ENCODE data around the gene AIFM1.

AIFM1 gene

GRCh38 chrX:130155564-130155963 lies 10.1 kb downstream of the AIFM1 start:
- H3K79me1 ChIP-seq (ENCODE audit: low read length) = no peaks in the 10 kb centered on the region
- no peak for DNase-seq
- no peaks in the 10 kb centered on the region for H3K79me2 ChIP-seq (ENCODE audit: control insufficient read depth, insufficient read depth, low read length, poor library complexity)
- H3K18ac ChIP-seq (ENCODE audit: low read length) = no peak overlapping the region
- H3K27me3 ChIP-seq (ENCODE audit: insufficient read depth, low read length) = no peaks in the 10 kb centered on the region
- no peak overlapping the region for H3K23ac ChIP-seq (ENCODE audit: low read length)
- no peak overlapping the region for H4K8ac ChIP-seq (ENCODE audit: low read depth, low read length)
- H3K4ac ChIP-seq (ENCODE audit: low read depth, low read length) = no peak overlapping the region
- no peak overlapping the region for H2AK5ac ChIP-seq (ENCODE audit: low read length)
- H3K27ac ChIP-seq (ENCODE audit: low read depth, low read length) = no peak overlapping the region
- no peak overlapping the region for H3K9ac ChIP-seq (ENCODE audit: low read length)
- H3K9me3 ChIP-seq (ENCODE audit: insufficient read depth, low read depth, low read length) = no peaks in the 10 kb centered on the region
- H2BK12ac ChIP-seq (ENCODE audit: low read length) = no peak overlapping the region
- no peak overlapping the region for H4K12ac ChIP-seq (ENCODE audit: low read depth, low read length)
- H4K91ac ChIP-seq (ENCODE audit: low read depth, low read length) = no peak overlapping the region
- no peak overlapping the region for H3K4me2 ChIP-seq (ENCODE audit: low read length)
- H3K14ac ChIP-seq (ENCODE audit: low read length) = no peak overlapping the region
- no peak overlapping the region for H3K4me3 ChIP-seq (ENCODE audit: low read depth, low read length)
- no peak overlapping the region for H2AFZ ChIP-seq (ENCODE audit: insufficient read depth, low read length, poor library complexity)
- no CpG with 5 or more reads among the region's 2 CpGs for WGBS (ENCODE audit: extremely low coverage, insufficient coverage, insufficient read length)
- H3K4me1 ChIP-seq (ENCODE audit: control insufficient read depth in 1 of 2, insufficient read depth in 2 of 2, low read length in 2 of 2) = no peaks in the 10 kb centered on the region
- no peak overlapping the region for H2BK120ac ChIP-seq (ENCODE audit: insufficient read depth, low read length, poor library complexity)
- no peaks in the 10 kb centered on the region for H3K36me3 ChIP-seq (ENCODE audit: control insufficient read depth in 1 of 2, insufficient read depth in 2 of 2, low read length in 2 of 2)
- no peak overlapping the region for H2BK5ac ChIP-seq (ENCODE audit: low read depth, low read length, poor library complexity)

GRCh38 chrX:130147631-130148030 lies 18.0 kb downstream of the AIFM1 start:
- Histone ChIP-seq H3K4me3 (ENCODE audit: low read depth, low read length) (no peak overlapping the region), H3K79me1 (ENCODE audit: low read length) (no peaks in the 10 kb centered on the region), H3K4me1 (ENCODE audit: control insufficient read depth in 1 of 2, insufficient read depth in 2 of 2, low read length in 2 of 2) (no peaks in the 10 kb centered on the region), H2AK5ac (ENCODE audit: low read length) (no peak overlapping the region), H3K36me3 (ENCODE audit: control insufficient read depth in 1 of 2, insufficient read depth in 2 of 2, low read length in 2 of 2) (peaks cover 2 to 17% of the 10 kb centered on the region in 2 experiments), H3K18ac (ENCODE audit: low read length) (no peak overlapping the region), H2BK5ac (ENCODE audit: low read depth, low read length, poor library complexity) (no peak overlapping the region), H4K8ac (ENCODE audit: low read depth, low read length) (no peak overlapping the region), H3K14ac (ENCODE audit: low read length) (no peak overlapping the region), H3K9me3 (ENCODE audit: insufficient read depth, low read depth, low read length) (no peaks in the 10 kb centered on the region), H4K91ac (ENCODE audit: low read depth, low read length) (no peak overlapping the region), H3K79me2 (ENCODE audit: control insufficient read depth, insufficient read depth, low read length, poor library complexity) (no peaks in the 10 kb centered on the region), H3K4ac (ENCODE audit: low read depth, low read length) (no peak overlapping the region), H2BK120ac (ENCODE audit: insufficient read depth, low read length, poor library complexity) (no peak overlapping the region), H3K23ac (ENCODE audit: low read length) (no peak overlapping the region), H3K27me3 (ENCODE audit: insufficient read depth, low read length) (no peaks in the 10 kb centered on the region), H2AFZ (ENCODE audit: insufficient read depth, low read length, poor library complexity) (no peak overlapping the region), H2BK12ac (ENCODE audit: low read length) (no peak overlapping the region), H3K27ac (ENCODE audit: low read depth, low read length) (no peak overlapping the region), H3K4me2 (ENCODE audit: low read length) (no peak overlapping the region), H3K9ac (ENCODE audit: low read length) (no peak overlapping the region), H4K12ac (ENCODE audit: low read depth, low read length) (no peak overlapping the region)
- DNase-seq = no peak
- WGBS (ENCODE audit: extremely low coverage, insufficient coverage, insufficient read length) = no CpG with 5 or more reads among the region's 5 CpGs

- H3K27me3 ChIP-seq (ENCODE audit: insufficient read depth, low read length) = no peaks in the 10 kb centered on the region
- no peak overlapping the region for H3K27ac ChIP-seq (ENCODE audit: low read depth, low read length)
- H2AFZ ChIP-seq (ENCODE audit: insufficient read depth, low read length, poor library complexity) = no peak overlapping the region
- no peak overlapping the region for H2AK5ac ChIP-seq (ENCODE audit: low read length)
- H4K12ac ChIP-seq (ENCODE audit: low read depth, low read length) = no peak overlapping the region
- H3K36me3 ChIP-seq (ENCODE audit: control insufficient read depth in 1 of 2, insufficient read depth in 2 of 2, low read length in 2 of 2) = peaks cover 2 to 21% of the 10 kb centered on the region in 2 experiments
- no peak overlapping the region for H4K8ac ChIP-seq (ENCODE audit: low read depth, low read length)
- no peak overlapping the region for H3K23ac ChIP-seq (ENCODE audit: low read length)
- no peak overlapping the region for H3K4me2 ChIP-seq (ENCODE audit: low read length)
- H2BK5ac ChIP-seq (ENCODE audit: low read depth, low read length, poor library complexity) = no peak overlapping the region
- no peak overlapping the region for H3K4ac ChIP-seq (ENCODE audit: low read depth, low read length)
- no peak overlapping the region for H3K14ac ChIP-seq (ENCODE audit: low read length)
- H3K9ac ChIP-seq (ENCODE audit: low read length) = no peak overlapping the region
- DNase-seq = no peak
- no CpG with 5 or more reads among the region's 4 CpGs for WGBS (ENCODE audit: extremely low coverage, insufficient coverage, insufficient read length)
- no peaks in the 10 kb centered on the region for H3K4me1 ChIP-seq (ENCODE audit: control insufficient read depth in 1 of 2, insufficient read depth in 2 of 2, low read length in 2 of 2)
- no peak overlapping the region for H3K18ac ChIP-seq (ENCODE audit: low read length)
- H4K91ac ChIP-seq (ENCODE audit: low read depth, low read length) = no peak overlapping the region
- no peaks in the 10 kb centered on the region for H3K9me3 ChIP-seq (ENCODE audit: insufficient read depth, low read depth, low read length)
- no peaks in the 10 kb centered on the region for H3K79me2 ChIP-seq (ENCODE audit: control insufficient read depth, insufficient read depth, low read length, poor library complexity)
- no peak overlapping the region for H2BK12ac ChIP-seq (ENCODE audit: low read length)
- H2BK120ac ChIP-seq (ENCODE audit: insufficient read depth, low read length, poor library complexity) = no peak overlapping the region
- H3K79me1 ChIP-seq (ENCODE audit: low read length) = no peaks in the 10 kb centered on the region
- H3K4me3 ChIP-seq (ENCODE audit: low read depth, low read length) = no peak overlapping the region
Measured at GRCh38 chrX:130145123-130145522, 20.5 kb downstream of the AIFM1 start.

- no CpG with 5 or more reads among the region's 3 CpGs for WGBS (ENCODE audit: extremely low coverage, insufficient coverage, insufficient read length)
- peaks cover 2 to 25% of the 10 kb centered on the region in 2 experiments for H3K36me3 ChIP-seq (ENCODE audit: control insufficient read depth in 1 of 2, insufficient read depth in 2 of 2, low read length in 2 of 2)
- no peak overlapping the region for H3K18ac ChIP-seq (ENCODE audit: low read length)
- H4K91ac ChIP-seq (ENCODE audit: low read depth, low read length) = no peak overlapping the region
- no peak overlapping the region for H3K4ac ChIP-seq (ENCODE audit: low read depth, low read length)
- H3K27me3 ChIP-seq (ENCODE audit: insufficient read depth, low read length) = no peaks in the 10 kb centered on the region
- no peak overlapping the region for H3K4me2 ChIP-seq (ENCODE audit: low read length)
- no peak overlapping the region for H2BK12ac ChIP-seq (ENCODE audit: low read length)
- H4K12ac ChIP-seq (ENCODE audit: low read depth, low read length) = no peak overlapping the region
- no peaks in the 10 kb centered on the region for H3K79me2 ChIP-seq (ENCODE audit: control insufficient read depth, insufficient read depth, low read length, poor library complexity)
- no peak for DNase-seq
- no peak overlapping the region for H3K4me3 ChIP-seq (ENCODE audit: low read depth, low read length)
- no peak overlapping the region for H2BK5ac ChIP-seq (ENCODE audit: low read depth, low read length, poor library complexity)
- no peak overlapping the region for H3K14ac ChIP-seq (ENCODE audit: low read length)
- no peak overlapping the region for H3K27ac ChIP-seq (ENCODE audit: low read depth, low read length)
- H2AK5ac ChIP-seq (ENCODE audit: low read length) = no peak overlapping the region
- no peak overlapping the region for H4K8ac ChIP-seq (ENCODE audit: low read depth, low read length)
- H3K9ac ChIP-seq (ENCODE audit: low read length) = no peak overlapping the region
- no peak overlapping the region for H2BK120ac ChIP-seq (ENCODE audit: insufficient read depth, low read length, poor library complexity)
- H3K79me1 ChIP-seq (ENCODE audit: low read length) = no peaks in the 10 kb centered on the region
- H2AFZ ChIP-seq (ENCODE audit: insufficient read depth, low read length, poor library complexity) = no peak overlapping the region
- no peak overlapping the region for H3K23ac ChIP-seq (ENCODE audit: low read length)
- H3K4me1 ChIP-seq (ENCODE audit: control insufficient read depth in 1 of 2, insufficient read depth in 2 of 2, low read length in 2 of 2) = no peaks in the 10 kb centered on the region
- H3K9me3 ChIP-seq (ENCODE audit: insufficient read depth, low read depth, low read length) = no peaks in the 10 kb centered on the region
Measured at GRCh38 chrX:130144509-130144908, 21.1 kb downstream of the AIFM1 start.
